Activated T-helper 17 cell treated with anti-CD3 and anti-CD28 coated beads, Interleukin-2, amount 50 U/mL, for 72 hours (primary cell): Measurements from ENCODE around the gene ACP5. TPM values are rescaled to one million over a fixed set of nuclear protein-coding genes. Genes with fewer than 3 reads are reported as not detected.
"Not testable (repeated sequence)": the region's sequence is repeated elsewhere in the genome, so short reads cannot be mapped to it uniquely, and the experiment has no call there.

Source experiments
- ATAC-seq: fragments of 150-1000 bp; cut with Tn5 transposase; replicated peaks from 2 replicates; pipeline ENCODE4 v1.10.0; 2021; ENCODE audit warnings: mild to moderate bottlenecking, moderate library complexity
- H3K27ac Mint-ChIP-seq: one replicate; pipeline ENCODE4 v1.8.0; 2022; ENCODE audit warnings: mixed read lengths
- H3K27me3 Mint-ChIP-seq: one replicate; pipeline ENCODE4 v1.8.0; 2022; ENCODE audit warnings: mixed read lengths
- H3K36me3 Mint-ChIP-seq: one replicate; pipeline ENCODE4 v1.8.0; 2022; ENCODE audit warnings: low read depth, mild to moderate bottlenecking, mixed read lengths
- H3K4me1 Mint-ChIP-seq: one replicate; pipeline ENCODE4 v1.8.0; 2022; ENCODE audit warnings: mixed read lengths
- H3K4me3 Mint-ChIP-seq: one replicate; pipeline ENCODE4 v1.8.0; 2022; ENCODE audit warnings: mild to moderate bottlenecking, mixed read lengths
- H3K9me3 Mint-ChIP-seq: one replicate; pipeline ENCODE4 v1.8.0; 2022; ENCODE audit warnings: mixed read lengths
- total RNA-seq, 2 donors: library from RNA; stranded (reverse); gene quantifications; one replicate each; pipeline ENCODE4 v1.2.3, GENCODE V29; 2022

ACP5 gene
- total RNA-seq, 2 donors from 2014 or later, result 19.9 to 26.3 TPM

- Mint-ChIP-seq H3K4me1 (no peaks in the 10 kb centered on the region), H3K27ac (peak overlapping the region; percentile 84), H3K9me3 (no peaks in the 10 kb centered on the region), H3K36me3 (peaks cover 6% of the 10 kb centered on the region), H3K27me3 (no peaks in the 10 kb centered on the region), H3K4me3 (peak overlapping the region; percentile 88)
- no peak for ATAC-seq
Measured at GRCh38 chr19:11596156-11596555, 18.7 kb upstream of the ACP5 start.

DNA sequence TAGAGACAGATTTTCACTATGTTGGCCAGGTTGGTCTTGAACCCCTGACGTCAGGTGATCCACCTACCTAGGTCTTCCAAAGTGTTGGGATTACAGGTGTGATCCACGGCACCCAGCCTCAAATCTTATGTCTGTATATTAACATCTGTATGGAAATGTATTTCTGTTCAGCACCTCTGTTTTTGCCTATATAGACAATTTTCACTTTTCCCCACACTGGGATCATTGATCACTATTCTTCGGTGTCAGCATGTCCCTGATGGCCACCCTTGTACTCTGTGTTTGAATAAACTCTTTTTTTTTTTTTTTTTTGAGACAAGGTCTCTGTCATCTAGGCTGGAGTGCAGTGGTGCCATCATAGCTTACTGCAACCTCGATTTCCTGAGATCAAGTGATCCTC, 16.6 kb upstream of the ACP5 start:
- Mint-ChIP-seq H3K4me1 (no peaks in the 10 kb centered on the region), H3K27ac (no peak overlapping the region), H3K27me3 (no peaks in the 10 kb centered on the region), H3K9me3 (no peaks in the 10 kb centered on the region), H3K36me3 (no peaks in the 10 kb centered on the region), H3K4me3 (no peak overlapping the region)
- ATAC-seq, result no peak

- Mint-ChIP-seq H3K4me3 (no peak overlapping the region), H3K27ac (peak overlapping the region; percentile 56)
- ATAC-seq, result no peak
Measured at GRCh38 chr19:11587975-11588631, 10.7 kb upstream of the ACP5 start.

DNA sequence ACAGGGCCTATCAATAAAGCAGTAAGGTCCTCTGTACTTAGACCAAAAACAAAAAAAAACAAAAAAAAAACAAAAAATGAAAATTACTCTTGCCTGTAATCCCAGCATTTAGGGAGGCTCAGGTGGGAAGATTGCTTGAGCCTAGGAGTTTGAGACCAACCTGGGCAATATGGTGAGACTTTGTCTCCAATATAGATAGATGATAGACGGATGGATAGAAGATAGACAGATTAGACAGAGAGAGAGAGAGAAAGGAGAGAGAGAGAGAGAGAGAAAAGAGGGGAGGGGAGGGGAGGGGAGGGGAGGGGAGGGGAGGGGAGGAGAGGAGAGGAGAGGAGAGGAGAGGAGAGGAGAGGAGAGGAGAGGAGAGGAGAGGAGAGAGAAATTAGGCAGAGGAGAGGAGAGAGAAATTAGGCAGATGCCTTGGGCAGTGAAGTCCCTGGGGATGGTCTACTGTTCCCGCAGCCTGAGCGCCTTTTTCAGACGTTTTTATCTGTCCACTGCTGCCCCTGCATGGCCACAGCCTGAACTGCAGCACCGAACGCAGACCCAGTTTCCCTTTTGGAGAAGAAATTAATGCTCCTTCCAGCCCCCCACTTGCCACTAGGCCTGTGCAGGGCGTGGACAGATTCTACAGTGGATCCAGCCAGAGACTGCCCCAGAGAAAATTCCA, 10.0 kb upstream of the ACP5 start:
- H3K27ac Mint-ChIP-seq, result peak overlapping the region; percentile 56
- ATAC-seq, result peak; percentile 86
- H3K36me3 Mint-ChIP-seq, result no peaks in the 10 kb centered on the region
- peaks cover 9% of the 10 kb centered on the region for H3K4me1 Mint-ChIP-seq
- H3K27me3 Mint-ChIP-seq, result no peaks in the 10 kb centered on the region
- no peak overlapping the region for H3K4me3 Mint-ChIP-seq
- no peaks in the 10 kb centered on the region for H3K9me3 Mint-ChIP-seq

More at GRCh38 chr19:11587975-11588631, 10.7 kb upstream of the ACP5 start:
- Mint-ChIP-seq H3K9me3 (no peaks in the 10 kb centered on the region), H3K36me3 (no peaks in the 10 kb centered on the region), H3K27me3 (no peaks in the 10 kb centered on the region), H3K4me1 (peaks cover 9% of the 10 kb centered on the region)

DNA sequence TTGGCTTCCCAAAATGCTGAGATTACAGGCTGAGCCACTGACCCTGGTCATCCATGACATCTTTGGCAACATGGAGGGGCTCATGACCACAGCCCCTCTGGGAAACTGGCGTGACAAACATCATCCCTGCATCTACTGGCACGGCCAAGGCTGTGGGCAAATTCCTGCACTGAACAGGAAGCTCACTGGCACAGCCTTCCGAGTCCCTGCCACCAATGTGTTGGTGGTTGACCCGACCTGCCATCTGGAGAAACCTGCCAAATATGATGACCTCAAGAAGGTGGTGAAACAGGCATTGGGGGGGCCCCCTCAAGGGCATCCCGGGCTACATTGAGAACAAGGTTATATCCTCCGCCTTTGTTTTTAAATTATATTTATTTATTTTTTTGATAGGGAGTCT, 8.9 kb upstream of the ACP5 start:
- H3K4me3 Mint-ChIP-seq, result no peak overlapping the region
- no peaks in the 10 kb centered on the region for H3K9me3 Mint-ChIP-seq
- H3K4me1 Mint-ChIP-seq, result peaks cover 16% of the 10 kb centered on the region
- no peak for ATAC-seq
- no peaks in the 10 kb centered on the region for H3K36me3 Mint-ChIP-seq
- H3K27me3 Mint-ChIP-seq, result no peaks in the 10 kb centered on the region
- no peak overlapping the region for H3K27ac Mint-ChIP-seq

DNA sequence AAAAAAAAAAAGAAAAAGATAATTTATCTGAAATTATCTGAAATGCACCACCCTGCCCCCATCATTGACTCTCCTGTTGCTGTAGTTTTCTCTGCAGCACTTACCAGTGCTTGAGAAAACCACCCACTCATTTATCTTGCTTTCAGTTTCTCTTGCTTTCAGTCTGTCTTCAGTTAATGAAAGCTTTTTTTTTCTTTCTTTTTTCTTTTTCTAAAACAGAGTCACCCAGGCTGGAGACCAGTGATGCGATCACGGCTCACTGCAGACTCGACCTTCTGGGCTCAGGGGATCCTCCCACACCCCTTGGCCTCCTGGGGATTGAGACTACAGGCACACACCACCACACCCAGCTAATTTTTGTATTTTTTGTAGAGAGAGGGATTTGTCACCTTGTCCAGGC, 4.3 kb upstream of the ACP5 start:
- peak; percentile 91 for ATAC-seq
- Mint-ChIP-seq H3K27me3 (no peaks in the 10 kb centered on the region), H3K27ac (peak overlapping the region; percentile 64), H3K9me3 (no peaks in the 10 kb centered on the region), H3K4me1 (peaks cover 13% of the 10 kb centered on the region), H3K36me3 (no peaks in the 10 kb centered on the region), H3K4me3 (peak overlapping the region; percentile 69)

GRCh38 chr19:11580116-11580515, 2.7 kb upstream of the ACP5 start:
- Mint-ChIP-seq H3K4me1 (peaks cover 13% of the 10 kb centered on the region), H3K9me3 (no peaks in the 10 kb centered on the region), H3K27me3 (no peaks in the 10 kb centered on the region), H3K36me3 (no peaks in the 10 kb centered on the region), H3K27ac (no peak overlapping the region), H3K4me3 (no peak overlapping the region)
- ATAC-seq, result no peak

GRCh38 chr19:11578258-11579142, 1.1 kb upstream of the ACP5 start:
- H3K4me3 Mint-ChIP-seq, result peak overlapping the region; percentile 66

DNA sequence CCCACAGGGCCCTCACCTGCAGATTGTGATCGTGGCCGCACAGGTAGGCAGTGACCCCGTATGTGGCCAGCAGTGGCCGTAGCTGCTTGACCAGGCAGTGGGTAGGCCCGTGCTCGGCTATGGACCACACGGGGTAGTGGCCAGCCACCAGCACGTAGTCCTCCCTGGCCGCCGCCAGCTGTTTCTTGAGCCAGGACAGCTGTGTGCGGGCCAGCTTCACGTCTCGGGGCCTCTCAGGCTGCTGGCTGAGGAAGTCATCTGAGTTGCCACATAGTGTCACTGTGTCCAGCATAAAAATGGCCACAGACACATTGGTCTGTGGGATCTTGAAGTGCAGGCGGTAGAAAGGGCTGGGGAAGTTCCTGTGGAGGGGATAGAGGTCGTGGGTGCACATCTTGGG, 1.2 kb downstream of the ACP5 start:
- H3K27ac Mint-ChIP-seq, result no peak overlapping the region
- H3K4me3 Mint-ChIP-seq, result no peak overlapping the region
- no peaks in the 10 kb centered on the region for H3K27me3 Mint-ChIP-seq
- no peaks in the 10 kb centered on the region for H3K36me3 Mint-ChIP-seq
- H3K4me1 Mint-ChIP-seq, result peaks cover 5% of the 10 kb centered on the region
- ATAC-seq, result no peak
- no peaks in the 10 kb centered on the region for H3K9me3 Mint-ChIP-seq

More at GRCh38 chr19:11578258-11579142, 1.1 kb upstream of the ACP5 start:
- H3K9me3 Mint-ChIP-seq, result no peaks in the 10 kb centered on the region
- no peak overlapping the region for H3K27ac Mint-ChIP-seq
- peaks cover 13% of the 10 kb centered on the region for H3K4me1 Mint-ChIP-seq
- no peaks in the 10 kb centered on the region for H3K27me3 Mint-ChIP-seq
- ATAC-seq, result peak; percentile 65
- no peaks in the 10 kb centered on the region for H3K36me3 Mint-ChIP-seq

- no peaks in the 10 kb centered on the region for H3K9me3 Mint-ChIP-seq
- ATAC-seq, result peak; percentile 81
- H3K4me1 Mint-ChIP-seq, result no peaks in the 10 kb centered on the region
- H3K27me3 Mint-ChIP-seq, result no peaks in the 10 kb centered on the region
- H3K4me3 Mint-ChIP-seq, result no peak overlapping the region
- no peak overlapping the region for H3K27ac Mint-ChIP-seq
- no peaks in the 10 kb centered on the region for H3K36me3 Mint-ChIP-seq
Measured at GRCh38 chr19:11574689-11575088, 2.8 kb downstream of the ACP5 start.

- not testable (repeated sequence) for H3K4me3 Mint-ChIP-seq, H3K27me3 Mint-ChIP-seq, H3K9me3 Mint-ChIP-seq, H3K4me1 Mint-ChIP-seq, H3K36me3 Mint-ChIP-seq, H3K27ac Mint-ChIP-seq, ATAC-seq
Measured at GRCh38 chr19:11573763-11574162, 3.7 kb downstream of the ACP5 start.

DNA sequence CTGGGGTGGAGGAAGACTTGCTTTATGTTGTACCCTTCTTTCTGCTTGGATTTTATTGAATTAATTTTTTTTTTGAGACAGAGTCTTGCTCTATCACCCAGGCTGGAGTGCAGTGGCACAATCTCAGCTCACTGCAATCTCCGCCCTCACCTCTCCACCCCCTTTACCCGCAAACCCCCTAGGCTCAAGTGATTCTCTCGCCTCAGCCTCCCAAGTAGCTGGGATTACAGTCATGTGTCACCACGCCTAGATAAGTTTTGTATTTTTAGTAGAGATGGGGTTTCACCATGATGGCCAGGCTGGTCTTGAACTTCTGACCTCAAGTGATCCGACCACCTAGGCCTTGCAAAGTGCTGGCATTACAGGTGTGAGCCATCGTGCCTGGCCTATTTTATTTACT, 4.1 kb downstream of the ACP5 start:
- H3K4me1 Mint-ChIP-seq, H3K36me3 Mint-ChIP-seq, H3K4me3 Mint-ChIP-seq, H3K27me3 Mint-ChIP-seq, H3K9me3 Mint-ChIP-seq, H3K27ac Mint-ChIP-seq, ATAC-seq: not testable (repeated sequence)

GRCh38 chr19:11570039-11570462, 7.4 kb downstream of the ACP5 start:
- H3K36me3 Mint-ChIP-seq, result no peaks in the 10 kb centered on the region
- no peak for ATAC-seq
- no peak overlapping the region for H3K4me3 Mint-ChIP-seq
- H3K27me3 Mint-ChIP-seq, result no peaks in the 10 kb centered on the region
- peaks cover 5% of the 10 kb centered on the region for H3K4me1 Mint-ChIP-seq
- H3K27ac Mint-ChIP-seq, result no peak overlapping the region
- no peaks in the 10 kb centered on the region for H3K9me3 Mint-ChIP-seq

DNA sequence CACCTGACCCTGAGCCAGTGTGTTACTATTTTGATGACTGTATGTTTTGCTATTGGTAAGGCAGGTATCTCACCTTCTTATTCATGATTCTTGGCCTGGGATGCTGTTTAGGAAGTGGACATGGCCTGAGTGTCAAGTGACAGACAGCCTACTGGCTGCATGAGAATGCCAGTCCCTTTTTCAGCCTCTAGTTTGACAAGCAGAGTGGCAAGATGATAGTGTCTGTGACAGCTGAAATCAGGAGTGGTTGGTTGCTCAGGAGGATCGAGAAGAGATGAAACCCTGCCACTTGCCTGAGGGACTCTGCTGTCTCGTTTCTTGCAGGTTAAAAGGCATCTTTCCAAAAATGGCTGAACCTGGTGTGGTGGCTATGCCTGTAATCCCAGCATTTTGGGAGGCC, 11.3 kb downstream of the ACP5 start:
- no peak for ATAC-seq
- H3K27ac Mint-ChIP-seq, result peak overlapping the region; percentile 12
- H3K27me3 Mint-ChIP-seq, result no peaks in the 10 kb centered on the region
- no peaks in the 10 kb centered on the region for H3K9me3 Mint-ChIP-seq
- no peaks in the 10 kb centered on the region for H3K36me3 Mint-ChIP-seq
- H3K4me1 Mint-ChIP-seq, result peaks cover 13% of the 10 kb centered on the region
- no peak overlapping the region for H3K4me3 Mint-ChIP-seq

GRCh38 chr19:11565649-11565980, 11.8 kb downstream of the ACP5 start:
- H3K9me3 Mint-ChIP-seq, H3K36me3 Mint-ChIP-seq, ATAC-seq, H3K27me3 Mint-ChIP-seq, H3K27ac Mint-ChIP-seq, H3K4me3 Mint-ChIP-seq: not testable (repeated sequence)
- H3K4me1 Mint-ChIP-seq, result peaks cover 15% of the 10 kb centered on the region
